ENCODE data around the gene CUZD1. TPM values are rescaled to one million over a fixed set of nuclear protein-coding genes. Genes with fewer than 3 reads are reported as not detected.

Gene CUZD1
- total and polyA plus RNA-seq, 9 of the 15 experiments (the other 6 are each of a cell fraction or from before 2014, with no cell fraction given) = 0.51 to 1.7 (median 1.1) TPM

DNA sequence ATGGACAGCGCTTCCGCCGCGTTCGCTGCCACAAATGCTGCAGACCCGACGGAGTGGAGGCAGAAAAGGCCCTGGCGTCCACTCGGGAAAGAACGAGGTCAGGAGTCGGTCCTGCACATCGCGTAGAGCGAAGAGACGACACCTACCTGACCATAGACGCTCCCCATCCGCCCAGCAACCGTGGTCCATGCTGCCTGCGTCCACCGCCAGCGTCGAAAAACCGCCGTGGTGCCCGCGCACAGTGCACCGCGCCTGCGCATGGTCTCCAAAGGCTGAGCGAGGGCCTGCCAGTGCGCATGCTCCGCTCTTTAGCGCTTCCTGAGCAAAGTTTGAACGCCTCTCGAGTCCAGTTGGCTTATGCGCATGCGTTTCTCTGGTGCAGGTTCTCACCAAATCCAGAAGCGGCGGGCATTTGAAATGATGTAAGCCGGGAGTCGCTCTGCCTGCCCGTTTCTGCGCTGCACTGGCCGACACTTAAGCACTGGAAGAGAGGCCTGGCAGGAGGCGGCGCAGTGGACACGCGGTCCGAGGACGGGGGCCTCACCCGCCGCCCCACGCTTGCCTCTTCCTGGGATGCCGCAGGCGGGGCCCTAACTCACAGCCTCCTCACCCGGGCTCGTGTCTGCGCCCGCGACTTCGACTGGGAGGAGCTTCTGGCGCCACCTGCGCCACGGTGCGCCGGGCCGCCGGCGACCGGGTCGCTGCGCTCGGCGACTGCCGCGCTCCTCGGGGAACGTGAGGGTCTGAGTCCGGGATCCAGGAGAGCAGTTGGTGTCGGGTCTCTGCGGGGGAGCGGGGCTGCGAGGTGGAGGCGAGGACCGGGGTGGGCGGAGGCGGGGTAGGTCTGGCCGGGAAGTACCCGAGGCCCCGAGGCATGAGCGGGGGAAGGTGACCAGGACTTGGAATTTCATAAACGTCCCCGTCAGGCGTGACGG lies 33.9 kb upstream of the CUZD1 start, which contains the start of gene FAM24B (continued):
- TF ChIP-seq, protein P1, sequence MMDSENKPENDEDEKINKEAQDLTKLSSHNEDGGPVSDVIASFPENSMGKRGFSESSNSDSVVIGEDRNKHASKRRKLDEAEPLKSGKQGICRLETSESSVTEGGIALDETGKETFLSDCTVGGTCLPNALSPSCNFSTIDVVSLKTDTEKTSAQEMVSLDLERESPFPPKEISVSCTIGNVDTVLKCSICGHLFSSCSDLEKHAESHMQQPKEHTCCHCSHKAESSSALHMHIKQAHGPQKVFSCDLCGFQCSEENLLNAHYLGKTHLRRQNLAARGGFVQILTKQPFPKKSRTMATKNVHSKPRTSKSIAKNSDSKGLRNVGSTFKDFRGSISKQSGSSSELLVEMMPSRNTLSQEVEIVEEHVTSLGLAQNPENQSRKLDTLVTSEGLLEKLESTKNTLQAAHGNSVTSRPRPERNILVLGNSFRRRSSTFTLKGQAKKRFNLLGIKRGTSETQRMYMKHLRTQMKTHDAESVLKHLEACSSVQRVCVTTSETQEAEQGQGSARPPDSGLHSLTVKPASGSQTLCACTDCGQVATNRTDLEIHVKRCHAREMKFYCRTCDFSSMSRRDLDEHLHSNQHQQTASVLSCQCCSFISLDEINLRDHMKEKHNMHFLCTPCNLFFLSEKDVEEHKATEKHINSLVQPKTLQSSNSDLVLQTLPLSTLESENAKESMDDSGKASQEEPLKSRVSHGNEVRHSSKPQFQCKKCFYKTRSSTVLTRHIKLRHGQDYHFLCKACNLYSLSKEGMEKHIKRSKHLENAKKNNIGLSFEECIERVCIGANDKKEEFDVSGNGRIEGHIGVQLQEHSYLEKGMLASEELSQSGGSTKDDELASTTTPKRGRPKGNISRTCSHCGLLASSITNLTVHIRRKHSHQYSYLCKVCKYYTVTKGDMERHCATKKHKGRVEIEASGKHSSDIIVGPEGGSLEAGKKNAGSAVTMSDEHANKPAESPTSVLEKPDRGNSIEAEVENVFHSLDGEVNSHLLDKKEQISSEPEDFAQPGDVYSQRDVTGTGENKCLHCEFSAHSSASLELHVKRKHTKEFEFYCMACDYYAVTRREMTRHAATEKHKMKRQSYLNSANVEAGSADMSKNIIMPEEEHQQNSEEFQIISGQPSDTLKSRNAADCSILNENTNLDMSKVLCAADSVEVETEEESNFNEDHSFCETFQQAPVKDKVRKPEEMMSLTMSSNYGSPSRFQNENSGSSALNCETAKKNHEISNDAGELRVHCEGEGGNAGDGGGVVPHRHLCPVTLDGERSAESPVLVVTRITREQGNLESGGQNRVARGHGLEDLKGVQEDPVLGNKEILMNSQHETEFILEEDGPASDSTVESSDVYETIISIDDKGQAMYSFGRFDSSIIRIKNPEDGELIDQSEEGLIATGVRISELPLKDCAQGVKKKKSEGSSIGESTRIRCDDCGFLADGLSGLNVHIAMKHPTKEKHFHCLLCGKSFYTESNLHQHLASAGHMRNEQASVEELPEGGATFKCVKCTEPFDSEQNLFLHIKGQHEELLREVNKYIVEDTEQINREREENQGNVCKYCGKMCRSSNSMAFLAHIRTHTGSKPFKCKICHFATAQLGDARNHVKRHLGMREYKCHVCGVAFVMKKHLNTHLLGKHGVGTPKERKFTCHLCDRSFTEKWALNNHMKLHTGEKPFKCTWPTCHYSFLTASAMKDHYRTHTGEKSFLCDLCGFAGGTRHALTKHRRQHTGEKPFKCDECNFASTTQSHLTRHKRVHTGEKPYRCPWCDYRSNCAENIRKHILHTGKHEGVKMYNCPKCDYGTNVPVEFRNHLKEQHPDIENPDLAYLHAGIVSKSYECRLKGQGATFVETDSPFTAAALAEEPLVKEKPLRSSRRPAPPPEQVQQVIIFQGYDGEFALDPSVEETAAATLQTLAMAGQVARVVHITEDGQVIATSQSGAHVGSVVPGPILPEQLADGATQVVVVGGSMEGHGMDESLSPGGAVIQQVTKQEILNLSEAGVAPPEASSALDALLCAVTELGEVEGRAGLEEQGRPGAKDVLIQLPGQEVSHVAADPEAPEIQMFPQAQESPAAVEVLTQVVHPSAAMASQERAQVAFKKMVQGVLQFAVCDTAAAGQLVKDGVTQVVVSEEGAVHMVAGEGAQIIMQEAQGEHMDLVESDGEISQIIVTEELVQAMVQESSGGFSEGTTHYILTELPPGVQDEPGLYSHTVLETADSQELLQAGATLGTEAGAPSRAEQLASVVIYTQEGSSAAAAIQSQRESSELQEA (IDR thresholded peaks at IDR 0.05; ENCODE audit: low read depth) = no peak
- TF ChIP-seq TCF7L2 (IDR thresholded peaks at IDR 0.05; ENCODE audit: low read depth, low read length) = no peak
- no peak for TF ChIP-seq STAG1 (CRISPR knock-in tag; IDR thresholded peaks at IDR 0.05; ENCODE audit: borderline replicate concordance)
- no peak for TF ChIP-seq ZNF121 (CRISPR knock-in tag; conservative IDR thresholded peaks at IDR 0.05)
- TF ChIP-seq RAD21 (CRISPR knock-in tag; conservative IDR thresholded peaks at IDR 0.05 in 1 of 2, IDR thresholded peaks at IDR 0.05 in 1 of 2) = no peak
- no peak for TF ChIP-seq KAT2B (IDR thresholded peaks at IDR 0.05; ENCODE audit: low read depth, low read length)
- TF ChIP-seq, protein P2, sequence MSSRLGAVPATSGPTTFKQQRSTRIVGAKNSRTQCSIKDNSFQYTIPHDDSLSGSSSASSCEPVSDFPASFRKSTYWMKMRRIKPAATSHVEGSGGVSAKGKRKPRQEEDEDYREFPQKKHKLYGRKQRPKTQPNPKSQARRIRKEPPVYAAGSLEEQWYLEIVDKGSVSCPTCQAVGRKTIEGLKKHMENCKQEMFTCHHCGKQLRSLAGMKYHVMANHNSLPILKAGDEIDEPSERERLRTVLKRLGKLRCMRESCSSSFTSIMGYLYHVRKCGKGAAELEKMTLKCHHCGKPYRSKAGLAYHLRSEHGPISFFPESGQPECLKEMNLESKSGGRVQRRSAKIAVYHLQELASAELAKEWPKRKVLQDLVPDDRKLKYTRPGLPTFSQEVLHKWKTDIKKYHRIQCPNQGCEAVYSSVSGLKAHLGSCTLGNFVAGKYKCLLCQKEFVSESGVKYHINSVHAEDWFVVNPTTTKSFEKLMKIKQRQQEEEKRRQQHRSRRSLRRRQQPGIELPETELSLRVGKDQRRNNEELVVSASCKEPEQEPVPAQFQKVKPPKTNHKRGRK (tag; IDR thresholded peaks at IDR 0.05) = no peak
- TF ChIP-seq TFE3 (CRISPR knock-in tag; IDR thresholded peaks at IDR 0.05) = no peak
- TF ChIP-seq DMBX1 (CRISPR knock-in tag; IDR thresholded peaks at IDR 0.05; ENCODE audit: borderline replicate concordance) = no peak
